IMR-90 (cell line): ENCODE measurements around the gene FOLR2. TPM values are rescaled to one million over a fixed set of nuclear protein-coding genes. Genes with fewer than 3 reads are reported as not detected.

ENCODE experiments used
- ATAC-seq: fragments of 200-7000 bp; cut with Tn5 transposase; 2 replicates; pipeline ENCODE4 v1.9.1; 2020; ENCODE audit warnings: low read depth, mild to moderate bottlenecking, moderate library complexity
- BruUV-seq: library from RNA; stranded (reverse); fragments of 400-500 nt; replicated peaks from 2 replicates; lab custom pipeline; 2021; lab: Mats Ljungman, UMichigan
- CTCF ChIA-PET: fragments of 300-600 bp; formaldehyde crosslinking; extraction: SDS; loops from one replicate; lab custom pipeline; 2021; ENCODE audit warnings: antibody characterized with exemption; lab: Yijun Ruan, JAX
- POLR2A ChIA-PET: fragments of 300-600 bp; sonication (Branson Sonifier 250); formaldehyde crosslinking; loops from one replicate; lab custom pipeline; 2022; ENCODE audit warnings: antibody characterized with exemption; ENCODE audit not compliant: unreplicated experiment; lab: Charles Lee
- DNase-seq: peaks from one replicate; pipeline ENCODE4 v3.0.0; 2013
- H2AFZ ChIP-seq: replicated peaks from 2 replicates; pipeline ENCODE3; 2013; ENCODE audit warnings: low read length, mild to moderate bottlenecking; ENCODE audit not compliant: poor library complexity
- H2AK5ac ChIP-seq: 2 replicates; pipeline ENCODE4 v1.6.1; 2013; ENCODE audit warnings: low read depth, low read length, inconsistent platforms
- H2AK9ac ChIP-seq: replicated peaks from 2 replicates; pipeline ENCODE3; 2013; ENCODE audit warnings: mild to moderate bottlenecking, low read depth, low read length, moderate library complexity; ENCODE audit not compliant: poor library complexity
- H2BK120ac ChIP-seq: 2 replicates; pipeline ENCODE4 v1.6.1; 2013; ENCODE audit warnings: low read depth, low read length, inconsistent platforms
- H2BK15ac ChIP-seq: 3 replicates; pipeline ENCODE4 v1.6.1; 2013; ENCODE audit warnings: low read depth, low read length, inconsistent platforms
- H2BK20ac ChIP-seq: 2 replicates; pipeline ENCODE4 v1.6.1; 2013; ENCODE audit warnings: low read depth, mild to moderate bottlenecking, inconsistent platforms, low read length, moderate library complexity
- H2BK5ac ChIP-seq: 2 replicates; pipeline ENCODE4 v1.6.1; 2013; ENCODE audit warnings: mild to moderate bottlenecking, low read depth, low read length, inconsistent platforms; ENCODE audit not compliant: poor library complexity, severe bottlenecking
- H3K14ac ChIP-seq: replicated peaks from 2 replicates; pipeline ENCODE4 v1.6.1; 2013; ENCODE audit warnings: low read depth, low read length, inconsistent platforms
- H3K18ac ChIP-seq: 2 replicates; pipeline ENCODE4 v1.6.1; 2013; ENCODE audit warnings: low read depth, low read length, control low read depth
- H3K23ac ChIP-seq: 2 replicates; pipeline ENCODE4 v1.6.1; 2013; ENCODE audit warnings: low read depth, low read length, inconsistent platforms
- H3K27ac ChIP-seq: 2 replicates; pipeline ENCODE4 v1.5.1; 2013; ENCODE audit warnings: mild to moderate bottlenecking, control low read depth, low read length; ENCODE audit not compliant: insufficient read depth
- H3K27me3 ChIP-seq: 2 replicates; pipeline ENCODE4 v1.6.1; 2013; ENCODE audit warnings: low read length; ENCODE audit not compliant: control insufficient read depth, insufficient read depth
- H3K36me3 ChIP-seq: 2 replicates; pipeline ENCODE4 v1.6.1; 2013; ENCODE audit warnings: low read length, mixed read lengths; ENCODE audit not compliant: control insufficient read depth, insufficient read depth
- H3K4ac ChIP-seq: 2 replicates; pipeline ENCODE4 v1.6.1; 2013; ENCODE audit warnings: low read depth, low read length, inconsistent platforms
- H3K4me1 ChIP-seq: 2 replicates; pipeline ENCODE4 v1.6.1; 2013; ENCODE audit warnings: low read length, mixed read lengths; ENCODE audit not compliant: control insufficient read depth, insufficient read depth
- H3K4me2 ChIP-seq: 2 replicates; pipeline ENCODE4 v1.6.1; 2013; ENCODE audit warnings: low read depth, mild to moderate bottlenecking, control low read depth, low read length, moderate library complexity
- H3K4me3 ChIP-seq: 2 replicates; pipeline ENCODE4 v1.5.1; 2013; ENCODE audit warnings: low read depth, mild to moderate bottlenecking, control low read depth, low read length, moderate library complexity; ENCODE audit not compliant: insufficient read depth
- H3K56ac ChIP-seq: 2 replicates; pipeline ENCODE4 v1.6.1; 2013; ENCODE audit warnings: low read length, inconsistent platforms; ENCODE audit not compliant: insufficient read depth; ENCODE audit errors: extremely low read depth
- H3K79me1 ChIP-seq, 2 experiments: 2 replicates each; pipeline ENCODE4 v1.6.1; 2013; ENCODE audit warnings: low read length in 2 of 2, inconsistent platforms in 1 of 2, low read depth in 1 of 2
- H3K9ac ChIP-seq: 2 replicates; pipeline ENCODE4 v1.6.1; 2013; ENCODE audit warnings: low read depth, low read length, control low read depth
- H3K9me1 ChIP-seq: 2 replicates; pipeline ENCODE4 v1.6.1; 2013; ENCODE audit warnings: low read length, inconsistent platforms; ENCODE audit not compliant: insufficient read depth
- H3K9me3 ChIP-seq: 2 replicates; pipeline ENCODE4 v1.6.1; 2013; ENCODE audit warnings: low read length; ENCODE audit not compliant: control insufficient read depth, insufficient read depth
- H4K20me1 ChIP-seq: 2 replicates; pipeline ENCODE4 v1.6.1; 2013; ENCODE audit warnings: low read length, inconsistent platforms; ENCODE audit not compliant: insufficient read depth
- H4K5ac ChIP-seq: 2 replicates; pipeline ENCODE4 v1.6.1; 2013; ENCODE audit warnings: mild to moderate bottlenecking, low read depth, low read length, control low read depth
- H4K8ac ChIP-seq, 2 experiments: 2 replicates each; pipeline ENCODE4 v1.6.1; 2013; ENCODE audit warnings: low read depth in 2 of 2, low read length in 2 of 2, control low read depth in 1 of 2, inconsistent platforms in 1 of 2
- H4K91ac ChIP-seq: 2 replicates; pipeline ENCODE4 v1.6.1; 2013; ENCODE audit warnings: low read depth, low read length, inconsistent platforms; ENCODE audit not compliant: insufficient read depth
- BHLHE40 ChIP-seq: fragments of 150-350 bp; IDR thresholded peaks from 2 replicates; pipeline ENCODE4 v1.6.1; 2016; ENCODE audit warnings: mild to moderate bottlenecking, low read depth, low read length
- CEBPB ChIP-seq: IDR thresholded peaks from 2 replicates; pipeline ENCODE4 v1.6.1; 2012; ENCODE audit warnings: low read depth, low read length, improper control_type of control experiment
- CHD1 ChIP-seq: IDR thresholded peaks from 2 replicates; pipeline ENCODE4 v1.6.1; 2012; ENCODE audit warnings: low read depth, low read length, improper control_type of control experiment
- MAFK ChIP-seq: IDR thresholded peaks from 2 replicates; pipeline ENCODE4 v1.6.1; 2012; ENCODE audit warnings: low read depth, low read length, improper control_type of control experiment
- MAZ ChIP-seq: IDR thresholded peaks from 2 replicates; pipeline ENCODE4 v1.6.1; 2012; ENCODE audit warnings: low read depth, mild to moderate bottlenecking, low read length, improper control_type of control experiment, moderate library complexity, borderline replicate concordance
- MXI1 ChIP-seq: IDR thresholded peaks from 2 replicates; pipeline ENCODE4 v1.6.1; 2012; ENCODE audit warnings: low read depth, mild to moderate bottlenecking, low read length, moderate library complexity, borderline replicate concordance
- NFE2L2 ChIP-seq: fragments of 150-350 bp; IDR thresholded peaks from 2 replicates; pipeline ENCODE4 v1.6.1; 2016; ENCODE audit warnings: low read depth, mild to moderate bottlenecking, low read length
- POLR2A ChIP-seq: IDR thresholded peaks from 2 replicates; pipeline ENCODE4 v1.6.1; 2012; ENCODE audit warnings: mild to moderate bottlenecking, low read depth, low read length
- RAD21 ChIP-seq: IDR thresholded peaks from 2 replicates; pipeline ENCODE4 v1.6.1; 2012; ENCODE audit warnings: low read length, improper control_type of control experiment
- SMC3 ChIP-seq: fragments of 150-350 bp; IDR thresholded peaks from 2 replicates; pipeline ENCODE4 v1.6.1; 2016; ENCODE audit warnings: low read depth, mild to moderate bottlenecking, antibody characterized with exemption, low read length, moderate library complexity
- WGBS, 2 experiments: methylation state at CpG; one replicate each; pipeline versions ENCODE4 v1.1.5 to v1.1.7; 2013; ENCODE audit warnings: missing lambda C conversion rate in 2 of 2; ENCODE audit not compliant: insufficient read length in 1 of 2; ENCODE audit errors: extremely low coverage in 2 of 2; 5-methylcytosine and 5-hydroxymethylcytosine counted together
- dilution Hi-C: fragments of 300-500 bp; cut with HindIII; formaldehyde crosslinking; loops from one replicate; pipeline ENCODE4 v1.14.3; 2018; ENCODE audit warnings: low sequenced_read_pairs; ENCODE audit not compliant: unreplicated experiment
- in situ Hi-C: fragments of 300-500 bp; cut with MboI; formaldehyde crosslinking; loops from 3 replicates; pipeline ENCODE4 v1.14.3; 2019; ENCODE audit warnings: low sequenced_read_pairs, inconsistent platforms, mixed read lengths
- intact Hi-C: fragments of 100-400 bp; cut with micrococcal nuclease; formaldehyde crosslinking; loops from 2 replicates; pipeline ENCODE4 v1.10.0; 2022
- polyA plus RNA-seq, 3 experiments: library from polyadenylated mRNA; depleted of rRNA; stranded (reverse); fragments of >200 nt; gene quantifications; 2 replicates each; pipeline ENCODE4 v1.2.3, GENCODE V29; 2012; ENCODE audit warnings: low replicate concordance in 1 of 3
- total RNA-seq: library from RNA; depleted of rRNA; stranded (reverse); fragments of >200 nt; gene quantifications from 2 replicates; pipeline ENCODE4 v1.2.3, GENCODE V29; 2012
- TF ChIP-seq, protein P1 (sequence below): fragments of 150-350 bp; IDR thresholded peaks from 2 replicates; pipeline ENCODE4 v1.6.1; 2016; ENCODE audit warnings: low read depth, mild to moderate bottlenecking, low read length, moderate library complexity, borderline replicate concordance
- TF ChIP-seq, protein P2 (sequence below): fragments of 150-350 bp; IDR thresholded peaks from 2 replicates; pipeline ENCODE4 v1.6.1; 2017; ENCODE audit warnings: mild to moderate bottlenecking, antibody characterized with exemption, low read length, low read depth

The FOLR2 gene
- total and polyA plus RNA-seq, 2 of the 4 experiments (the other 2 are of a cell fraction): not detected

DNA sequence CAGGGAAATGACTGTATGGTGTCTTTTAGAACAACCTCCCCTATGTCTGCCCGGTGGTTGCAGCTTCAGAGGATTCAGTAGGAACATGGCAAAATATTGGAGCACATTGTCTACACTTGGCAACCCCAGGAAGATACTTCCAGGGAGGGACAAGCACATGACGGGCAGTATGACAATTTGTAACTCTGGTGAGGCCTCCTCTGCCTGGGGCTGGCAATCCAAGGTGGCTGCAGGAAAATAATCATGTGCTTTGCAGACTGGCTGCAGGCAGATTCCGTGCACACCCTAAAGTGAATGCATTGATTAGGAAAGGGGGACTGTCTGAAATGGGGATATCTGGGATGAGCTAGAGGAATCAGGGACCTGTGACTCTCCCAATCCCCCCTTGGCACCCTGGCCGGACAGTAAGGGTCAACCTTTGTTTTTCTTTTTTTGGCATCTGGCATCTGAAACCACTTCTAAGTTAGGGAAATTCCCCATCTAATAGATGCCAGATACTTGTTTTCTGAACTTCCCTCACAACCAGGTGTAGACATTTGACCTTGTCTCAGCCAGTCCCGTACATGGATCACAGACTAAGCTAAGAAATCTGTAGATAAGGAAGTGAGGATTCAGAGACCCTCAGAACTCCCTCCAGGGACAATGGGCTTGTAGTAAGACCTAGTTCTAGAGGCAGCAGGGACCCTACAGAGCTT is 37.9 kb downstream of the FOLR2 start:
- H3K36me3 ChIP-seq: no peaks in the 10 kb centered on the region
- H3K56ac ChIP-seq: no peak overlapping the region
- no TSS peak for BruUV-seq
- no peak overlapping the region for H2BK15ac ChIP-seq
- peaks cover 60% of the 10 kb centered on the region for H3K27me3 ChIP-seq
- ChIA-PET POLR2A (no interaction called here), CTCF (interaction anchor here (1.4 kb wide), 1 partner anchor 180 kb away, joined by 3 read pairs; the partner anchor contains the start of gene CLPB)
- H3K4ac ChIP-seq: no peak overlapping the region
- intact Hi-C loops (no loop called here), dilution Hi-C loops (no loop called here), in situ Hi-C loops (no loop called here)
- H3K79me1 ChIP-seq: no peaks in the 10 kb centered on the region
- no peak overlapping the region for H3K4me2 ChIP-seq
- no peak overlapping the region for H3K14ac ChIP-seq
- no peak overlapping the region for H4K91ac ChIP-seq
- no peak overlapping the region for H4K8ac ChIP-seq
- DNase-seq (no peak), ATAC-seq (no peak)
- H2AFZ ChIP-seq: no peak overlapping the region
- H3K27ac ChIP-seq: no peak overlapping the region
- WGBS, 2 experiments: no CpG with 5 or more reads among the region's 5 CpGs
- H3K4me1 ChIP-seq: no peaks in the 10 kb centered on the region
- no peak overlapping the region for H2AK5ac ChIP-seq
- H3K9ac ChIP-seq: no peak overlapping the region
- no peak overlapping the region for H3K23ac ChIP-seq
- no peak overlapping the region for H2BK120ac ChIP-seq
- H2BK20ac ChIP-seq: no peak overlapping the region
- H2BK5ac ChIP-seq: no peak overlapping the region
- TF ChIP-seq NFE2L2 (no peak), SMC3 (no peak), RAD21 (no peak), MAZ (no peak), POLR2A (no peak), MAFK (no peak), BHLHE40 (no peak), CHD1 (no peak), CEBPB (no peak), MXI1 (no peak)
- TF ChIP-seq, protein P1, sequence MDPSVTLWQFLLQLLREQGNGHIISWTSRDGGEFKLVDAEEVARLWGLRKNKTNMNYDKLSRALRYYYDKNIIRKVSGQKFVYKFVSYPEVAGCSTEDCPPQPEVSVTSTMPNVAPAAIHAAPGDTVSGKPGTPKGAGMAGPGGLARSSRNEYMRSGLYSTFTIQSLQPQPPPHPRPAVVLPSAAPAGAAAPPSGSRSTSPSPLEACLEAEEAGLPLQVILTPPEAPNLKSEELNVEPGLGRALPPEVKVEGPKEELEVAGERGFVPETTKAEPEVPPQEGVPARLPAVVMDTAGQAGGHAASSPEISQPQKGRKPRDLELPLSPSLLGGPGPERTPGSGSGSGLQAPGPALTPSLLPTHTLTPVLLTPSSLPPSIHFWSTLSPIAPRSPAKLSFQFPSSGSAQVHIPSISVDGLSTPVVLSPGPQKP: no peak
- TF ChIP-seq, protein P2, sequence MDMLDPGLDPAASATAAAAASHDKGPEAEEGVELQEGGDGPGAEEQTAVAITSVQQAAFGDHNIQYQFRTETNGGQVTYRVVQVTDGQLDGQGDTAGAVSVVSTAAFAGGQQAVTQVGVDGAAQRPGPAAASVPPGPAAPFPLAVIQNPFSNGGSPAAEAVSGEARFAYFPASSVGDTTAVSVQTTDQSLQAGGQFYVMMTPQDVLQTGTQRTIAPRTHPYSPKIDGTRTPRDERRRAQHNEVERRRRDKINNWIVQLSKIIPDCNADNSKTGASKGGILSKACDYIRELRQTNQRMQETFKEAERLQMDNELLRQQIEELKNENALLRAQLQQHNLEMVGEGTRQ: no peak
- H3K9me1 ChIP-seq: no peaks in the 10 kb centered on the region
- no peak overlapping the region for H2AK9ac ChIP-seq
- H3K18ac ChIP-seq: no peak overlapping the region
- H4K5ac ChIP-seq: no peak overlapping the region
- H3K9me3 ChIP-seq: no peaks in the 10 kb centered on the region
- H3K4me3 ChIP-seq: no peak overlapping the region
- 0 out of 2 replicates have a peak, but pooled peaks cover 2% of the 10 kb centered on the region for H4K20me1 ChIP-seq
